Caco-2 (cell line): Measurements from ENCODE around the gene UBN1. TPM values are rescaled to one million over a fixed set of nuclear protein-coding genes. Genes with fewer than 3 reads are reported as not detected.
A peak's percentile ranks its signal among the peaks of the same experiment; 100 is the strongest.

Experiments
- BruUV-seq: library from RNA; stranded (reverse); fragments of 400-500 nt; replicated peaks from 2 replicates; lab custom pipeline; 2021; lab: Mats Ljungman, UMichigan
- CTCF ChIA-PET: fragments of 300-600 bp; sonication (Branson Sonifier 250); formaldehyde crosslinking; loops from one replicate; lab custom pipeline; 2022; ENCODE audit warnings: antibody characterized with exemption; lab: Charles Lee
- POLR2A ChIA-PET: fragments of 300-600 bp; sonication (Branson Sonifier 250); formaldehyde crosslinking; loops from one replicate; lab custom pipeline; 2022; ENCODE audit warnings: antibody characterized with exemption; lab: Charles Lee
- DNase-seq, 2 experiments: peaks; one replicate each; pipeline versions ENCODE4 v3.0.0 to v3.0.0-alpha.2; 2020 to 2022
- H3K27me3 ChIP-seq: replicated peaks from 2 replicates; pipeline ENCODE4 v1.6.0; 2011; ENCODE audit warnings: low read length; ENCODE audit not compliant: control insufficient read depth, insufficient read depth
- H3K36me3 ChIP-seq: 2 replicates; pipeline ENCODE4 v1.5.1; 2011; ENCODE audit warnings: low read length; ENCODE audit not compliant: control insufficient read depth, insufficient read depth
- H3K4me1 ChIP-seq: fragments of 250-450 bp; sonication (Bioruptor Pico); 2 replicates; pipeline ENCODE4 v1.5.1; 2020; ENCODE audit warnings: mild to moderate bottlenecking
- H3K4me3 ChIP-seq: 2 replicates; pipeline ENCODE4 v1.5.1; 2011; ENCODE audit warnings: low read depth, mild to moderate bottlenecking, control low read depth, low read length
- H3K9me3 ChIP-seq: fragments of 250-450 bp; sonication (Bioruptor Pico); 2 replicates; pipeline ENCODE4 v1.5.1; 2020; ENCODE audit warnings: mild to moderate bottlenecking, moderate library complexity
- H3K27ac Mint-ChIP-seq: one replicate; pipeline ENCODE4 v1.8.0; 2022; ENCODE audit warnings: mixed read lengths; ENCODE audit not compliant: unreplicated experiment
- H3K27me3 Mint-ChIP-seq: one replicate; pipeline ENCODE4 v1.8.0; 2022; ENCODE audit warnings: mixed read lengths; ENCODE audit not compliant: insufficient read depth, unreplicated experiment
- H3K36me3 Mint-ChIP-seq: one replicate; pipeline ENCODE4 v1.8.0; 2022; ENCODE audit warnings: mild to moderate bottlenecking, mixed read lengths; ENCODE audit not compliant: insufficient read depth, unreplicated experiment
- H3K4me1 Mint-ChIP-seq: one replicate; pipeline ENCODE4 v1.8.0; 2022; ENCODE audit warnings: low read depth, mixed read lengths; ENCODE audit not compliant: unreplicated experiment
- H3K4me3 Mint-ChIP-seq: one replicate; pipeline ENCODE4 v1.8.0; 2022; ENCODE audit warnings: mild to moderate bottlenecking, moderate library complexity, mixed read lengths; ENCODE audit not compliant: unreplicated experiment
- H3K9me3 Mint-ChIP-seq: one replicate; pipeline ENCODE4 v1.8.0; 2022; ENCODE audit warnings: mixed read lengths; ENCODE audit not compliant: unreplicated experiment
- CTCF ChIP-seq, 2 experiments: fragments of 200-600 bp in 1 of 2; IDR thresholded peaks; 1 replicate in 1 of 2; 2 replicates in 1 of 2; pipeline versions ENCODE4 v1.5.1 to v1.8.0; 2011 to 2022; ENCODE audit warnings: antibody characterized with exemption in 1 of 2, control low read depth in 1 of 2, inconsistent platforms in 1 of 2, low read depth in 1 of 2, low read length in 1 of 2, mild to moderate bottlenecking in 1 of 2, moderate library complexity in 1 of 2; ENCODE audit not compliant: insufficient read depth in 1 of 2, severe bottlenecking in 1 of 2, unreplicated experiment in 1 of 2
- intact Hi-C: fragments of 100-400 bp; cut with micrococcal nuclease; formaldehyde crosslinking; loops from one replicate; pipeline ENCODE4 v1.10.0; 2022; ENCODE audit not compliant: unreplicated experiment
- total RNA-seq: library from RNA; stranded (reverse); gene quantifications from 2 replicates; pipeline ENCODE4 v1.2.3, GENCODE V29; 2022

The UBN1 gene
- total RNA-seq, 1 experiment from 2014 or later: 31.5 TPM

- no peaks in the 10 kb centered on the region for H3K27me3 Mint-ChIP-seq
- H3K4me1 Mint-ChIP-seq: peaks cover 8% of the 10 kb centered on the region
- CTCF ChIA-PET: interaction anchor here (0.7 to 1.1 kb wide), 2 partner anchors 90 to 110 kb away, joined by 3 read pairs; no protein-coding TSS in a partner anchor
- intact Hi-C loops: loop anchor here (5.0 kb wide), 1 partner anchor 91 kb away; the partner anchor contains the start of gene PPL
- Histone ChIP-seq H3K27me3 (no peaks in the 10 kb centered on the region), H3K9me3 (no peaks in the 10 kb centered on the region), H3K4me1 (peaks cover 10% of the 10 kb centered on the region), H3K4me3 (peak overlapping the region; percentile 97), H3K36me3 (no peaks in the 10 kb centered on the region)
- POLR2A ChIA-PET: interaction anchor here (1.5 kb wide), 1 partner anchor 90 kb away, joined by 3 read pairs; no protein-coding TSS in a partner anchor
- no peak for TF ChIP-seq CTCF (IDR thresholded peaks at IDR 0.05; ENCODE audit: insufficient read depth in 1 of 2, low read depth in 1 of 2, low read length in 1 of 2, severe bottlenecking in 1 of 2, unreplicated experiment in 1 of 2)
- peak overlapping the region; percentile 82 for H3K4me3 Mint-ChIP-seq
- BruUV-seq: no TSS peak
- H3K9me3 Mint-ChIP-seq: no peaks in the 10 kb centered on the region
- peak; percentile 52 to 64 for DNase-seq
- peaks cover 53% of the 10 kb centered on the region for H3K36me3 Mint-ChIP-seq
- peak overlapping the region; percentile 36 for H3K27ac Mint-ChIP-seq
These were observed 779 bp upstream of the UBN1 start for GRCh38 chr16:4846503-4846900.

GRCh38 chr16:4847774-4848587, 700 bp downstream of the UBN1 start:
- ChIA-PET CTCF (no interaction called here), POLR2A (interaction anchor here (0.6 to 1.7 kb wide), 3 partner anchors 46 to 97 kb away, joined by 3 to 6 read pairs (median 5); partner anchors contain the start of gene ROGDI)
- no peaks in the 10 kb centered on the region for H3K9me3 ChIP-seq
- no peaks in the 10 kb centered on the region for H3K27me3 ChIP-seq
- Mint-ChIP-seq H3K4me3 (peak overlapping the region; percentile 82), H3K4me1 (peaks cover 8% of the 10 kb centered on the region), H3K36me3 (peaks cover 44% of the 10 kb centered on the region), H3K27ac (no peak overlapping the region), H3K27me3 (no peaks in the 10 kb centered on the region), H3K9me3 (no peaks in the 10 kb centered on the region)
- H3K36me3 ChIP-seq: no peaks in the 10 kb centered on the region
- peak in 1 of 2 experiments; percentile 48 for DNase-seq
- no peak for TF ChIP-seq CTCF (IDR thresholded peaks at IDR 0.05; ENCODE audit: insufficient read depth in 1 of 2, low read depth in 1 of 2, low read length in 1 of 2, severe bottlenecking in 1 of 2, unreplicated experiment in 1 of 2)
- peaks cover 15% of the 10 kb centered on the region for H3K4me1 ChIP-seq
- H3K4me3 ChIP-seq: peak overlapping the region; percentile 97
- intact Hi-C loops: loop anchor here (1.0 to 5.0 kb wide), 2 partner anchors 89 to 108 kb away; partner anchors contain the start of gene PPL
- BruUV-seq: no TSS peak

- H3K4me1 ChIP-seq: peaks cover 15% of the 10 kb centered on the region
- Mint-ChIP-seq H3K4me3 (peak overlapping the region; percentile 35), H3K4me1 (peaks cover 8% of the 10 kb centered on the region), H3K9me3 (no peaks in the 10 kb centered on the region), H3K27ac (no peak overlapping the region), H3K36me3 (peaks cover 48% of the 10 kb centered on the region), H3K27me3 (no peaks in the 10 kb centered on the region)
- no peaks in the 10 kb centered on the region for H3K27me3 ChIP-seq
- no peak for TF ChIP-seq CTCF (IDR thresholded peaks at IDR 0.05; ENCODE audit: insufficient read depth in 1 of 2, low read depth in 1 of 2, low read length in 1 of 2, severe bottlenecking in 1 of 2, unreplicated experiment in 1 of 2)
- ChIA-PET CTCF (no interaction called here), POLR2A (no interaction called here)
- H3K4me3 ChIP-seq: no peak overlapping the region
- no TSS peak for BruUV-seq
- intact Hi-C loops: no loop called here
- DNase-seq: no peak
- no peaks in the 10 kb centered on the region for H3K9me3 ChIP-seq
- H3K36me3 ChIP-seq: no peaks in the 10 kb centered on the region
These were observed 2.9 kb downstream of the UBN1 start for GRCh38 chr16:4850211-4850610.
